GM12878 (cell line): ENCODE results near the gene ABI3. TPM values are rescaled to one million over a fixed set of nuclear protein-coding genes. Genes with fewer than 3 reads are reported as not detected.

Experiments used
- ATF7 ChIP-seq: fragments of 450-650 bp; IDR thresholded peaks from 2 replicates; pipeline ENCODE4 v1.6.1; 2016; ENCODE audit warnings: low read depth, mild to moderate bottlenecking
- BHLHE40 ChIP-seq, 2 experiments: fragments of 450-650 bp in 1 of 2; IDR thresholded peaks; 2 replicates each; pipeline ENCODE4 v1.6.1; 2011 to 2017; ENCODE audit warnings: low read depth in 2 of 2, borderline replicate concordance in 1 of 2, improper control_type of control experiment in 1 of 2, low read length in 1 of 2, mild to moderate bottlenecking in 1 of 2
- CBX5 ChIP-seq: sonication (generic); IDR thresholded peaks from 2 replicates; pipeline ENCODE4 v1.6.1; 2016; ENCODE audit warnings: low read depth, moderate library complexity, mild to moderate bottlenecking, inconsistent platforms
- CREB1 ChIP-seq: IDR thresholded peaks from 2 replicates; pipeline ENCODE4 v1.6.1; 2012; ENCODE audit warnings: low read depth, mild to moderate bottlenecking, inconsistent platforms
- EZH2 ChIP-seq: IDR thresholded peaks from 2 replicates; pipeline ENCODE4 v1.6.1; 2012; ENCODE audit warnings: low read depth, mild to moderate bottlenecking, control low read depth, inconsistent platforms, low read length, borderline replicate concordance; ENCODE audit not compliant: control insufficient read depth
- KAT2A ChIP-seq: conservative IDR thresholded peaks from 2 replicates; pipeline ENCODE4 v1.6.1; 2011; ENCODE audit warnings: low read depth, low read length; ENCODE audit not compliant: control insufficient read depth
- MEF2A ChIP-seq: IDR thresholded peaks from 2 replicates; pipeline ENCODE4 v1.6.1; 2011; ENCODE audit warnings: low read depth, mild to moderate bottlenecking, low read length, moderate library complexity; ENCODE audit not compliant: insufficient read depth
- NR2F1 ChIP-seq: fragments of 450-650 bp; conservative IDR thresholded peaks from 2 replicates; pipeline ENCODE4 v1.6.1; 2017; ENCODE audit warnings: mild to moderate bottlenecking
- RB1 ChIP-seq: fragments of 450-650 bp; formaldehyde crosslinking; IDR thresholded peaks from 2 replicates; pipeline ENCODE4 v1.6.1; 2017; ENCODE audit warnings: mild to moderate bottlenecking, borderline replicate concordance
- SREBF2 ChIP-seq: IDR thresholded peaks from 2 replicates; pipeline ENCODE4 v1.6.1; 2012; ENCODE audit warnings: mild to moderate bottlenecking, low read length
- YY1 ChIP-seq: IDR thresholded peaks from 2 replicates; pipeline ENCODE4 v1.6.1; 2011; ENCODE audit warnings: low read depth, mild to moderate bottlenecking, low read length
- polyA plus RNA-seq, 11 experiments: library from polyadenylated mRNA; depleted of rRNA in 4 of 11; unstranded in 6 of 11; stranded (reverse) in 5 of 11; fragments of >200 nt; fragmentation: Nextera tagmentation in 4 of 11; fragmentation: Illumina TruSeq in 1 of 11; extraction: Ambion mirVana in 4 of 11; extraction: Trizol in 1 of 11; gene quantifications; 1 replicate in 1 of 11; 2 replicates in 10 of 11; pipeline versions ENCODE4 v1.2.1 to v1.2.3, GENCODE V29; 2011 to 2016; ENCODE audit warnings: inconsistent platforms in 2 of 11, missing spikeins in 2 of 11, low read depth in 1 of 11
- total RNA-seq, 4 experiments: library from RNA; depleted of rRNA in 3 of 4; stranded (reverse); fragments of >200 nt in 3 of 4; fragmentation: Illumina TruSeq in 1 of 4; extraction: Trizol in 1 of 4; gene quantifications; 2 replicates each; pipeline versions ENCODE4 v1.2.1 to v1.2.3, GENCODE V29; 2013 to 2021
- TF ChIP-seq, protein P1 (sequence below): fragments of 450-650 bp; IDR thresholded peaks from 2 replicates; pipeline ENCODE4 v1.6.1; 2016; ENCODE audit warnings: mild to moderate bottlenecking
- TF ChIP-seq, protein P2 (sequence below): fragments of 450-650 bp; IDR thresholded peaks from 2 replicates; pipeline ENCODE4 v1.6.1; 2017; ENCODE audit warnings: low read depth, mild to moderate bottlenecking, moderate library complexity
- TF ChIP-seq, protein P3 (sequence below): fragments of 450-650 bp; IDR thresholded peaks from 2 replicates; pipeline ENCODE4 v1.6.1; 2014; ENCODE audit warnings: mild to moderate bottlenecking
- TF ChIP-seq, protein P4 (sequence below): fragments of 450-650 bp; IDR thresholded peaks from 2 replicates; pipeline ENCODE4 v1.6.1; 2018; ENCODE audit warnings: borderline replicate concordance, mild to moderate bottlenecking; ENCODE audit not compliant: partially characterized antibody
- TF ChIP-seq, protein P5 (sequence below): fragments of 450-650 bp; formaldehyde crosslinking; IDR thresholded peaks from 2 replicates; pipeline ENCODE4 v1.5.0; 2022; ENCODE audit warnings: mild to moderate bottlenecking, missing genetic modification characterization

ABI3 gene
- total and polyA plus RNA-seq, 10 of the 15 experiments (the other 5 are each of a cell fraction or from before 2014, with no cell fraction given) = 13.4 to 109 (median 51.1) TPM

DNA sequence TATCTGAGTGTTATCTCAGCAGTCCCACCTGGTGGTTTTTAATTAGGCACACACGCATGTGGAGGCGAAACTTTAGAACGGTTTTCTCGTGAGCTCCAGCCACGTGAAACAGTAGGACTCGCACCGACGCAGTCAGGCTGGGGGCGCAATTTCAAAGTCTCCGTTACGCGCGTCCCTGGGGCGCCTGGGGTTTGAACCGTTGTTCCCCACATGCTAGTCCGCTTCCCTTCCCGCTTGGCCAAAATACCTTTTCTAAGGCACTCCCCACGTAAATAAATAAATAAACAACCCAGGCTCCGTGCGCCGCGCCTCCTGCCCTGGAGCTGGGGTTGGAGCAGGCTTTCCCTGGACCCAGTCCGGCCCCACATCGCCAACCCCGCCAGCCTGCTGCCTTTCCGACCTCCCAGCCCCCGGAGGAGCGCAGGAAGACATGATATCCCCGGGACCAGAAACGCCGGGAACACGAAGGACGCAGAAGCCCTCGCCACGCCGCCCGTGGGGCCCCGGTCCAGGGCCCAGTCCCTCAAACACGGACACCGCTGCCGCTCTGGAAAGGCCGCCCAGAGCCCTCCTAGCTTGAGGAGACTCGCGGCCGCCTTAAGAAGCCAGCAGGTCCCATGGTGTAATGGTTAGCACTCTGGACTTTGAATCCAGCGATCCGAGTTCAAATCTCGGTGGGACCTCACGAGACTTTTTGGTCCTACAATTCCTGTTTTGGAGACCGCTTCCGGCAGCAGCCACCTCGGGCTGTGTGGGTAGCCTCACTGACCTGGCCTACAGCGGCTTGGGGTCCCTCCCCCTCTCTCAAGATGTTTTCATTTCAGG, 18.4 kb upstream of the ABI3 start (continued):
- TF ChIP-seq CREB1 (peak; percentile 57), EZH2 (no peak), KAT2A (no peak), RB1 (peak; percentile 82), NR2F1 (peak; percentile 76), BHLHE40 (IDR thresholded peaks at IDR 0.05; ENCODE audit: borderline replicate concordance in 1 of 2, low read depth in 2 of 2, low read length in 1 of 2) (peak; percentile 97 to 98), SREBF2 (peak; percentile 98), MEF2A (peak; percentile 63), CBX5 (peak; percentile 60; the same call in 1 of the 2 replicates), ATF7 (no peak; the same call in 1 of the 2 replicates), YY1 (peak; percentile 82)
- TF ChIP-seq, protein P1, sequence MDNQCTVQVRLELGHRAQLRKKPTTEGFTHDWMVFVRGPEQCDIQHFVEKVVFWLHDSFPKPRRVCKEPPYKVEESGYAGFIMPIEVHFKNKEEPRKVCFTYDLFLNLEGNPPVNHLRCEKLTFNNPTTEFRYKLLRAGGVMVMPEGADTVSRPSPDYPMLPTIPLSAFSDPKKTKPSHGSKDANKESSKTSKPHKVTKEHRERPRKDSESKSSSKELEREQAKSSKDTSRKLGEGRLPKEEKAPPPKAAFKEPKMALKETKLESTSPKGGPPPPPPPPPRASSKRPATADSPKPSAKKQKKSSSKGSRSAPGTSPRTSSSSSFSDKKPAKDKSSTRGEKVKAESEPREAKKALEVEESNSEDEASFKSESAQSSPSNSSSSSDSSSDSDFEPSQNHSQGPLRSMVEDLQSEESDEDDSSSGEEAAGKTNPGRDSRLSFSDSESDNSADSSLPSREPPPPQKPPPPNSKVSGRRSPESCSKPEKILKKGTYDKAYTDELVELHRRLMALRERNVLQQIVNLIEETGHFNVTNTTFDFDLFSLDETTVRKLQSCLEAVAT = 0 out of 2 replicates have a peak, but pooled peaks have one; percentile 61
- TF ChIP-seq, protein P2, sequence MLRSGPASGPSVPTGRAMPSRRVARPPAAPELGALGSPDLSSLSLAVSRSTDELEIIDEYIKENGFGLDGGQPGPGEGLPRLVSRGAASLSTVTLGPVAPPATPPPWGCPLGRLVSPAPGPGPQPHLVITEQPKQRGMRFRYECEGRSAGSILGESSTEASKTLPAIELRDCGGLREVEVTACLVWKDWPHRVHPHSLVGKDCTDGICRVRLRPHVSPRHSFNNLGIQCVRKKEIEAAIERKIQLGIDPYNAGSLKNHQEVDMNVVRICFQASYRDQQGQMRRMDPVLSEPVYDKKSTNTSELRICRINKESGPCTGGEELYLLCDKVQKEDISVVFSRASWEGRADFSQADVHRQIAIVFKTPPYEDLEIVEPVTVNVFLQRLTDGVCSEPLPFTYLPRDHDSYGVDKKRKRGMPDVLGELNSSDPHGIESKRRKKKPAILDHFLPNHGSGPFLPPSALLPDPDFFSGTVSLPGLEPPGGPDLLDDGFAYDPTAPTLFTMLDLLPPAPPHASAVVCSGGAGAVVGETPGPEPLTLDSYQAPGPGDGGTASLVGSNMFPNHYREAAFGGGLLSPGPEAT = no peak
- TF ChIP-seq, protein P3, sequence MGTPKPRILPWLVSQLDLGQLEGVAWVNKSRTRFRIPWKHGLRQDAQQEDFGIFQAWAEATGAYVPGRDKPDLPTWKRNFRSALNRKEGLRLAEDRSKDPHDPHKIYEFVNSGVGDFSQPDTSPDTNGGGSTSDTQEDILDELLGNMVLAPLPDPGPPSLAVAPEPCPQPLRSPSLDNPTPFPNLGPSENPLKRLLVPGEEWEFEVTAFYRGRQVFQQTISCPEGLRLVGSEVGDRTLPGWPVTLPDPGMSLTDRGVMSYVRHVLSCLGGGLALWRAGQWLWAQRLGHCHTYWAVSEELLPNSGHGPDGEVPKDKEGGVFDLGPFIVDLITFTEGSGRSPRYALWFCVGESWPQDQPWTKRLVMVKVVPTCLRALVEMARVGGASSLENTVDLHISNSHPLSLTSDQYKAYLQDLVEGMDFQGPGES = no peak
- TF ChIP-seq, protein P4, sequence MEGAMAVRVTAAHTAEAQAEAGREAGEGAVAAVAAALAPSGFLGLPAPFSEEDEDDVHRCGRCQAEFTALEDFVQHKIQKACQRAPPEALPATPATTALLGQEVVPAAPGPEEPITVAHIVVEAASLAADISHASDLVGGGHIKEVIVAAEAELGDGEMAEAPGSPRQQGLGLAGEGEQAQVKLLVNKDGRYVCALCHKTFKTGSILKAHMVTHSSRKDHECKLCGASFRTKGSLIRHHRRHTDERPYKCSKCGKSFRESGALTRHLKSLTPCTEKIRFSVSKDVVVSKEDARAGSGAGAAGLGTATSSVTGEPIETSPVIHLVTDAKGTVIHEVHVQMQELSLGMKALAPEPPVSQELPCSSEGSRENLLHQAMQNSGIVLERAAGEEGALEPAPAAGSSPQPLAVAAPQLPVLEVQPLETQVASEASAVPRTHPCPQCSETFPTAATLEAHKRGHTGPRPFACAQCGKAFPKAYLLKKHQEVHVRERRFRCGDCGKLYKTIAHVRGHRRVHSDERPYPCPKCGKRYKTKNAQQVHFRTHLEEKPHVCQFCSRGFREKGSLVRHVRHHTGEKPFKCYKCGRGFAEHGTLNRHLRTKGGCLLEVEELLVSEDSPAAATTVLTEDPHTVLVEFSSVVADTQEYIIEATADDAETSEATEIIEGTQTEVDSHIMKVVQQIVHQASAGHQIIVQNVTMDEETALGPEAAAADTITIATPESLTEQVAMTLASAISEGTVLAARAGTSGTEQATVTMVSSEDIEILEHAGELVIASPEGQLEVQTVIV = no peak
- TF ChIP-seq, protein P5, sequence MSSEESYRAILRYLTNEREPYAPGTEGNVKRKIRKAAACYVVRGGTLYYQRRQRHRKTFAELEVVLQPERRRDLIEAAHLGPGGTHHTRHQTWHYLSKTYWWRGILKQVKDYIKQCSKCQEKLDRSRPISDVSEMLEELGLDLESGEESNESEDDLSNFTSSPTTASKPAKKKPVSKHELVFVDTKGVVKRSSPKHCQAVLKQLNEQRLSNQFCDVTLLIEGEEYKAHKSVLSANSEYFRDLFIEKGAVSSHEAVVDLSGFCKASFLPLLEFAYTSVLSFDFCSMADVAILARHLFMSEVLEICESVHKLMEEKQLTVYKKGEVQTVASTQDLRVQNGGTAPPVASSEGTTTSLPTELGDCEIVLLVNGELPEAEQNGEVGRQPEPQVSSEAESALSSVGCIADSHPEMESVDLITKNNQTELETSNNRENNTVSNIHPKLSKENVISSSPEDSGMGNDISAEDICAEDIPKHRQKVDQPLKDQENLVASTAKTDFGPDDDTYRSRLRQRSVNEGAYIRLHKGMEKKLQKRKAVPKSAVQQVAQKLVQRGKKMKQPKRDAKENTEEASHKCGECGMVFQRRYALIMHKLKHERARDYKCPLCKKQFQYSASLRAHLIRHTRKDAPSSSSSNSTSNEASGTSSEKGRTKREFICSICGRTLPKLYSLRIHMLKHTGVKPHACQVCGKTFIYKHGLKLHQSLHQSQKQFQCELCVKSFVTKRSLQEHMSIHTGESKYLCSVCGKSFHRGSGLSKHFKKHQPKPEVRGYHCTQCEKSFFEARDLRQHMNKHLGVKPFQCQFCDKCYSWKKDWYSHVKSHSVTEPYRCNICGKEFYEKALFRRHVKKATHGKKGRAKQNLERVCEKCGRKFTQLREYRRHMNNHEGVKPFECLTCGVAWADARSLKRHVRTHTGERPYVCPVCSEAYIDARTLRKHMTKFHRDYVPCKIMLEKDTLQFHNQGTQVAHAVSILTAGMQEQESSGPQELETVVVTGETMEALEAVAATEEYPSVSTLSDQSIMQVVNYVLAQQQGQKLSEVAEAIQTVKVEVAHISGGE (CRISPR knock-in tag) = no peak
